K562 (cell line): ENCODE results near the gene SPATA16. TPM values are rescaled to one million over a fixed set of nuclear protein-coding genes. Genes with fewer than 3 reads are reported as not detected.

ENCODE experiments used
- ATAC-seq: fragments of 200-7000 bp; cut with Tn5 transposase; 3 replicates; pipeline ENCODE4 v1.9.1; 2020; ENCODE audit warnings: moderate library complexity
- BruUV-seq: library from RNA; stranded (reverse); fragments of 400-500 nt; replicated peaks from 2 replicates; lab custom pipeline; 2021; lab: Mats Ljungman, UMichigan
- CTCF ChIA-PET: fragments of 300-600 bp; formaldehyde crosslinking; extraction: SDS; loops from one replicate; lab custom pipeline; 2021; ENCODE audit warnings: low intra/inter-chr PET ratio; lab: Yijun Ruan, JAX
- POLR2A ChIA-PET: fragments of 300-600, 350-650 bp; sonication (Branson Sonifier 250); formaldehyde crosslinking; extraction: SDS; loops from one replicate; lab custom pipeline; 2021; ENCODE audit warnings: antibody characterized with exemption, inconsistent platforms; lab: Yijun Ruan, JAX
- DNase-seq, 4 experiments: peaks; one replicate each; pipeline versions ENCODE4 v3.0.0 to v3.0.0-alpha.2; 2011 to 2018; ENCODE audit warnings: low spot score in 3 of 4, mixed read lengths in 3 of 4; ENCODE audit errors: extremely low read depth in 1 of 4
- FAIRE-seq: peaks from 2 replicates; lab custom pipeline; 2011; peaks lifted over from hg19 to GRCh38; lab: Jason Lieb, UNC
- H2AFZ ChIP-seq: 2 replicates; pipeline ENCODE4 v1.6.0; 2011; ENCODE audit warnings: low read depth, low read length, control low read depth, inconsistent platforms
- H3K27ac ChIP-seq: fragments of 200-600 bp; 3 replicates; pipeline ENCODE4 v1.8.0; 2011; ENCODE audit warnings: low read depth, mild to moderate bottlenecking, control low read depth, inconsistent platforms, low read length, moderate library complexity, mixed read lengths; ENCODE audit errors: extremely low read depth
- H3K27me3 ChIP-seq, 2 experiments: fragments of 300-600 bp in 1 of 2; 2 replicates in 1 of 2; 3 replicates in 1 of 2; pipeline versions ENCODE4 v1.6.0 to v1.8.0; 2011; ENCODE audit warnings: inconsistent platforms in 2 of 2, low read length in 2 of 2, mild to moderate bottlenecking in 1 of 2, mixed read lengths in 1 of 2, moderate library complexity in 1 of 2; ENCODE audit not compliant: control insufficient read depth in 2 of 2, insufficient read depth in 2 of 2
- H3K36me3 ChIP-seq: fragments of 300-600 bp; 3 replicates; pipeline ENCODE4 v1.8.0; 2011; ENCODE audit warnings: mild to moderate bottlenecking, low read length, inconsistent platforms; ENCODE audit not compliant: control insufficient read depth, insufficient read depth
- H3K4me1 ChIP-seq, 2 experiments: fragments of 200-600 bp in 1 of 2; replicated peaks in 1 of 2; 2 replicates in 1 of 2; 3 replicates in 1 of 2; pipeline versions ENCODE4 v1.5.1 to v1.8.0; 2011; ENCODE audit warnings: inconsistent platforms in 2 of 2, low read length in 2 of 2, mild to moderate bottlenecking in 1 of 2, mixed read lengths in 1 of 2, moderate library complexity in 1 of 2; ENCODE audit not compliant: control insufficient read depth in 2 of 2, insufficient read depth in 2 of 2
- H3K4me2 ChIP-seq: 2 replicates; pipeline ENCODE4 v1.6.1; 2011; ENCODE audit warnings: low read length, control low read depth, inconsistent platforms, mixed read lengths; ENCODE audit not compliant: insufficient read depth
- H3K4me3 ChIP-seq: fragments of 200-600 bp; sonication (generic), shearing (Covaris generic); 2 replicates; pipeline ENCODE4 v1.5.1; 2016; ENCODE audit warnings: control low read depth, inconsistent platforms
- H3K79me2 ChIP-seq: fragments of 200-600 bp; 3 replicates; pipeline ENCODE4 v1.8.0; 2011; ENCODE audit warnings: low read length, inconsistent platforms; ENCODE audit not compliant: control insufficient read depth, insufficient read depth
- H3K9ac ChIP-seq, 2 experiments: 2 replicates each; pipeline versions ENCODE4 v1.6.0 to v1.6.1; 2011; ENCODE audit warnings: low read depth in 2 of 2, low read length in 2 of 2, control low read depth in 1 of 2, inconsistent platforms in 1 of 2, mild to moderate bottlenecking in 1 of 2, mixed read lengths in 1 of 2; ENCODE audit not compliant: insufficient read depth in 1 of 2
- H3K9me1 ChIP-seq: one replicate; pipeline ENCODE4 v1.6.0; 2011; ENCODE audit warnings: inconsistent platforms, mild to moderate bottlenecking, low read length, moderate library complexity; ENCODE audit not compliant: control insufficient read depth, insufficient read depth
- H3K9me3 ChIP-seq: replicated peaks from 2 replicates; pipeline ENCODE4 v1.5.1; 2011; ENCODE audit warnings: low read depth, low read length, inconsistent platforms; ENCODE audit not compliant: control insufficient read depth, insufficient read depth
- H4K20me1 ChIP-seq: replicated peaks from 2 replicates; pipeline ENCODE4 v1.6.1; 2011; ENCODE audit warnings: low read length, inconsistent platforms, mixed read lengths; ENCODE audit not compliant: control insufficient read depth, insufficient read depth
- CEBPG ChIP-seq, 3 experiments: fragments of 200-800 bp in 1 of 3; sonication (Bioruptor generic) in 1 of 3; sonication (generic) in 1 of 3; formaldehyde crosslinking in 1 of 3; IDR thresholded peaks in 2 of 3; conservative IDR thresholded peaks in 1 of 3; 2 replicates each; pipeline versions ENCODE4 v1.6.1 to v1.8.0; 2016 to 2022; ENCODE audit warnings: missing compliant biosample characterization in 2 of 3, missing genetic modification characterization in 2 of 3, mild to moderate bottlenecking in 1 of 3, missing genetic modification reagents in 1 of 3
- EP400 ChIP-seq: fragments of 450-650 bp; IDR thresholded peaks from 2 replicates; pipeline ENCODE4 v1.6.1; 2017; ENCODE audit warnings: antibody characterized with exemption, mild to moderate bottlenecking, moderate library complexity
- KLF6 ChIP-seq: fragments of 250-450 bp; sonication (Bioruptor Pico); IDR thresholded peaks from 2 replicates; pipeline ENCODE4 v1.4.0; 2020; ENCODE audit warnings: mild to moderate bottlenecking, moderate library complexity, borderline replicate concordance
- LEF1 ChIP-seq: fragments of 450-650 bp; IDR thresholded peaks from 2 replicates; pipeline ENCODE4 v1.6.1; 2016; ENCODE audit warnings: mild to moderate bottlenecking
- MECOM ChIP-seq: fragments of 250-450 bp; sonication (Bioruptor Pico); IDR thresholded peaks from 2 replicates; pipeline ENCODE4 v1.8.0; 2022; ENCODE audit warnings: inconsistent platforms
- MYC ChIP-seq, 2 experiments: fragments of 250-450 bp in 1 of 2; sonication (Bioruptor Pico) in 1 of 2; IDR thresholded peaks; 2 replicates each; pipeline versions ENCODE4 v1.5.1 to v1.6.1; 2012 to 2021; ENCODE audit warnings: low read depth in 2 of 2, borderline replicate concordance in 1 of 2, improper control_type of control experiment in 1 of 2, low read length in 1 of 2, mild to moderate bottlenecking in 1 of 2, moderate library complexity in 1 of 2
- NFATC3 ChIP-seq: fragments of 450-650 bp; IDR thresholded peaks from 2 replicates; pipeline ENCODE4 v1.6.1; 2017; ENCODE audit warnings: mild to moderate bottlenecking
- NFIC ChIP-seq: fragments of 450-650 bp; IDR thresholded peaks from 2 replicates; pipeline ENCODE4 v1.6.1; 2017; ENCODE audit warnings: mild to moderate bottlenecking, inconsistent platforms
- WGBS: fragments of 100-300 bp; shearing (Covaris generic); methylation state at CpG from one replicate; pipeline ENCODE4 v1.1.6; 2016; ENCODE audit warnings: low coverage, mixed read lengths; ENCODE audit not compliant: insufficient coverage; ENCODE audit errors: missing lambda C conversion rate; 5-methylcytosine and 5-hydroxymethylcytosine counted together
- in situ Hi-C: fragments of 300-500 bp; cut with MboI; formaldehyde crosslinking; loops from 4 replicates; pipeline ENCODE4 v1.15.0; 2018; ENCODE audit warnings: inconsistent platforms, mixed read lengths
- intact Hi-C: fragments of 100-400 bp; cut with micrococcal nuclease; formaldehyde crosslinking; loops from 2 replicates; pipeline ENCODE4 v1.14.2; 2022
- polyA plus RNA-seq, 8 experiments: library from polyadenylated mRNA; depleted of rRNA in 4 of 8; stranded (reverse) in 5 of 8; unstranded in 3 of 8; fragments of >200 nt; fragmentation: Nextera tagmentation in 2 of 8; fragmentation: Illumina TruSeq in 1 of 8; extraction: Ambion mirVana in 2 of 8; extraction: Trizol in 1 of 8; gene quantifications; 2 replicates each; pipeline versions ENCODE4 v1.2.1 to v1.2.3, GENCODE V29; 2011 to 2014; ENCODE audit warnings: inconsistent platforms in 1 of 8, missing spikeins in 1 of 8
- total RNA-seq, 7 experiments: library from RNA; depleted of rRNA in 6 of 7; stranded (reverse); fragments of >200 nt in 6 of 7; fragmentation: Illumina TruSeq in 2 of 7; extraction: Trizol in 2 of 7; gene quantifications; 2 replicates each; pipeline versions ENCODE4 v1.2.1 to v1.2.3, GENCODE V29; 2011 to 2021; ENCODE audit warnings: low replicate concordance in 1 of 7
- TF ChIP-seq, protein P1 (sequence below), 2 experiments: IDR thresholded peaks in 1 of 2; conservative IDR thresholded peaks in 1 of 2; 2 replicates each; pipeline ENCODE4 v1.6.1; 2016; ENCODE audit warnings: low read depth in 2 of 2, mild to moderate bottlenecking in 1 of 2, missing compliant biosample characterization in 1 of 2, missing genetic modification characterization in 1 of 2, moderate library complexity in 1 of 2
- TF ChIP-seq, protein P2 (sequence below): fragments of 450-650 bp; IDR thresholded peaks from 2 replicates; pipeline ENCODE4 v1.6.1; 2017; ENCODE audit warnings: antibody characterized with exemption, mild to moderate bottlenecking

SPATA16 gene
- total and polyA plus RNA-seq, 9 of the 15 experiments (the other 6 are each of a cell fraction or from before 2014, with no cell fraction given) = not detected

DNA sequence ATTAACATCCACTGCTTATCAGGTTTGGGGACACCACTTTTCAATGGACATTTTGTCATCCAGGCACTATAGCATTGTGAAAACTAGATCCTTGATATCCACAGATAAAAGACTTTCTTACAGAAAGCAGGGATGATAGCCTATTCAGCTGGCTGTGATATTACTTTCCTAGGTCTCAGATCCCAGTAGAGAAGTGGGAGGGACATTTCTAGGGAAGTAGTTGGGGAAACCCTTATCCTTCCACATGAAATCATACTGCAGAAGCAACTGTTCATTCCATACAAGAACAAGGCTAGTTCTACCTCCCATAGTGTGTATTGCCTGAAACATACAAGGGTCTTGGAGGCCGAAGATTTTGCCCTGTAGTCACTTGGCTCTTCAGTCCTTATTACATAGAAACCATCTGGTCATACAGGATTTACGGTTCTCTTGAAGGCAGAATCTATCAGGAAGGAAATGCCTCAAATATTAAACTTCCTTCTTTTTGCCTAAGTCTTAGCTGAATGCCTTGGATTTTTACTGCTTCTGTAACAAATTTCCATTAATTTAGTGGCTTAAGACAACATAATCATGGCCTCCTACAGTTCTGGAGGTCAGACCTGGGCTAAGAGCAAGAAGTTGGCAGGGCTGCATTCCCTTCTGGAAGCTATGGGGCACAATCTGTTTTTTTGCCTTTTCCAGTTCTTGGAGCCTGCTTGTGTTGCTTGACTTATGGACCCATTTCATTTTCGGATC is 271.1 kb downstream of the SPATA16 start (continued):
- TF ChIP-seq, protein P1, sequence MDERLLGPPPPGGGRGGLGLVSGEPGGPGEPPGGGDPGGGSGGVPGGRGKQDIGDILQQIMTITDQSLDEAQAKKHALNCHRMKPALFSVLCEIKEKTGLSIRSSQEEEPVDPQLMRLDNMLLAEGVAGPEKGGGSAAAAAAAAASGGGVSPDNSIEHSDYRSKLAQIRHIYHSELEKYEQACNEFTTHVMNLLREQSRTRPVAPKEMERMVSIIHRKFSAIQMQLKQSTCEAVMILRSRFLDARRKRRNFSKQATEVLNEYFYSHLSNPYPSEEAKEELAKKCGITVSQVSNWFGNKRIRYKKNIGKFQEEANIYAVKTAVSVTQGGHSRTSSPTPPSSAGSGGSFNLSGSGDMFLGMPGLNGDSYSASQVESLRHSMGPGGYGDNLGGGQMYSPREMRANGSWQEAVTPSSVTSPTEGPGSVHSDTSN (CRISPR knock-in tag; IDR thresholded peaks at IDR 0.05; ENCODE audit: low read depth) = no peak
- TF ChIP-seq, protein P1 (tag; conservative IDR thresholded peaks at IDR 0.05; ENCODE audit: low read depth) = no peak

DNA sequence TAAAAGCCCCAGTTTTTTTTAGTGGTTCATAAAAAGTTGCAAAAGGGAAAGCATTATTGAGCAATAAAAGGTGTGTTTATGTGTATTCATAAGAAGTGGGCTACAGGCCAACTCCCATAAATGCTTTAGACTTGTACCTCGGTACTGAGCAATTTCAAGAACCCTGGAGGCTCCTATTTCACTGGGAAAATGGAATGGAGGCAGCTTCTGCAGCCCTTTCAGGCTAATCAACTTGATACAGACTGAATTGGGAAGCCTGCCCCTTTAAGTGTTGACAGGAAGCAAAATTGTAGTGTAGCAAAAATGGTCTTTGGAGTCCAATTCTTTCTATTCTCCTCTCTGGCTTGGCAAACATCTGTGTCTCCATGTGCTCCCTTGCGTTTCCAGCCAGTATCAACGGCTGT is 271.7 kb downstream of the SPATA16 start:
- no peak for DNase-seq
- Histone ChIP-seq H3K79me2 (no peaks in the 10 kb centered on the region), H3K36me3 (no peaks in the 10 kb centered on the region; the same call in 2 of the 3 replicates), H3K4me1 (peaks cover 0 to 31% of the 10 kb centered on the region in 2 experiments; a peak in 3 of 5 replicates), H2AFZ (peak overlapping the region; percentile 89), H3K9ac (no peak overlapping the region), H3K27ac (peak overlapping the region; percentile 61; the same call in 2 of the 3 replicates), H3K4me3 (no peak overlapping the region), H4K20me1 (no peaks in the 10 kb centered on the region), H3K9me3 (peaks cover 9% of the 10 kb centered on the region), H3K9me1 (no peaks in the 10 kb centered on the region), H3K4me2 (no peak overlapping the region), H3K27me3 (no peaks in the 10 kb centered on the region)
- ATAC-seq = peak; percentile 38; the same call in 2 of the 3 replicates
- FAIRE-seq = peak; percentile 55
- WGBS = 11% methylated on average over 3 of the region's 3 CpGs
- POLR2A ChIA-PET = interaction anchor here (1.3 kb wide), 1 partner anchor 8 kb away, joined by 3 read pairs; no protein-coding TSS in a partner anchor
- in situ Hi-C loops = no loop called here
- intact Hi-C loops = no loop called here
- CTCF ChIA-PET = no interaction called here
- BruUV-seq = no TSS peak
- no peak for TF ChIP-seq CEBPG (CRISPR knock-in tag; IDR thresholded peaks at IDR 0.05)
- TF ChIP-seq CEBPG (tag; conservative IDR thresholded peaks at IDR 0.05 in 1 of 2, IDR thresholded peaks at IDR 0.05 in 1 of 2) = peak; percentile 45 to 87; a peak in 3 of 4 replicates
- 0 out of 2 replicates have a peak, but pooled peaks have one; percentile 14 for TF ChIP-seq NFIC
- TF ChIP-seq, protein P2, sequence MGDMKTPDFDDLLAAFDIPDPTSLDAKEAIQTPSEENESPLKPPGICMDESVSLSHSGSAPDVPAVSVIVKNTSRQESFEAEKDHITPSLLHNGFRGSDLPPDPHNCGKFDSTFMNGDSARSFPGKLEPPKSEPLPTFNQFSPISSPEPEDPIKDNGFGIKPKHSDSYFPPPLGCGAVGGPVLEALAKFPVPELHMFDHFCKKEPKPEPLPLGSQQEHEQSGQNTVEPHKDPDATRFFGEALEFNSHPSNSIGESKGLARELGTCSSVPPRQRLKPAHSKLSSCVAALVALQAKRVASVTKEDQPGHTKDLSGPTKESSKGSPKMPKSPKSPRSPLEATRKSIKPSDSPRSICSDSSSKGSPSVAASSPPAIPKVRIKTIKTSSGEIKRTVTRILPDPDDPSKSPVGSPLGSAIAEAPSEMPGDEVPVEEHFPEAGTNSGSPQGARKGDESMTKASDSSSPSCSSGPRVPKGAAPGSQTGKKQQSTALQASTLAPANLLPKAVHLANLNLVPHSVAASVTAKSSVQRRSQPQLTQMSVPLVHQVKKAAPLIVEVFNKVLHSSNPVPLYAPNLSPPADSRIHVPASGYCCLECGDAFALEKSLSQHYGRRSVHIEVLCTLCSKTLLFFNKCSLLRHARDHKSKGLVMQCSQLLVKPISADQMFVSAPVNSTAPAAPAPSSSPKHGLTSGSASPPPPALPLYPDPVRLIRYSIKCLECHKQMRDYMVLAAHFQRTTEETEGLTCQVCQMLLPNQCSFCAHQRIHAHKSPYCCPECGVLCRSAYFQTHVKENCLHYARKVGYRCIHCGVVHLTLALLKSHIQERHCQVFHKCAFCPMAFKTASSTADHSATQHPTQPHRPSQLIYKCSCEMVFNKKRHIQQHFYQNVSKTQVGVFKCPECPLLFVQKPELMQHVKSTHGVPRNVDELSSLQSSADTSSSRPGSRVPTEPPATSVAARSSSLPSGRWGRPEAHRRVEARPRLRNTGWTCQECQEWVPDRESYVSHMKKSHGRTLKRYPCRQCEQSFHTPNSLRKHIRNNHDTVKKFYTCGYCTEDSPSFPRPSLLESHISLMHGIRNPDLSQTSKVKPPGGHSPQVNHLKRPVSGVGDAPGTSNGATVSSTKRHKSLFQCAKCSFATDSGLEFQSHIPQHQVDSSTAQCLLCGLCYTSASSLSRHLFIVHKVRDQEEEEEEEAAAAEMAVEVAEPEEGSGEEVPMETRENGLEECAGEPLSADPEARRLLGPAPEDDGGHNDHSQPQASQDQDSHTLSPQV = 0 out of 2 replicates have a peak, but pooled peaks have one; percentile 18
- TF ChIP-seq KLF6 (CRISPR knock-in tag) = no peak
- TF ChIP-seq LEF1 = no peak
- TF ChIP-seq EP400 = no peak
- no peak for TF ChIP-seq NFATC3
- 0 out of 2 replicates have a peak, but pooled peaks have one; percentile 28 for TF ChIP-seq MECOM (CRISPR knock-in tag)
- TF ChIP-seq MYC (IDR thresholded peaks at IDR 0.05; ENCODE audit: low read depth, low read length) = peak; percentile 31; the same call in 1 of the 2 replicates
- TF ChIP-seq MYC (CRISPR knock-in tag; IDR thresholded peaks at IDR 0.05; ENCODE audit: borderline replicate concordance, low read depth) = no peak
